ENCODE measurements around the gene RASSF5.

GRCh38 chr1:206568779-206569352 is 61.5 kb downstream of the RASSF5 start:
- no peak for TF ChIP-seq CTCF (IDR thresholded peaks at IDR 0.05; ENCODE audit: low read depth, low read length, missing input control)
- no peak for TF ChIP-seq MAX (IDR thresholded peaks at IDR 0.05)
- no peak for TF ChIP-seq REST (IDR thresholded peaks at IDR 0.05)
- no peak for TF ChIP-seq TAF1 (conservative IDR thresholded peaks at IDR 0.05)
- TF ChIP-seq EGR1 (IDR thresholded peaks at IDR 0.05; ENCODE audit: low read depth in 2 of 2), result no peak
- TF ChIP-seq YY1 (IDR thresholded peaks at IDR 0.05), result no peak
- TF ChIP-seq JUND (IDR thresholded peaks at IDR 0.05), result no peak
- TF ChIP-seq ZBTB33 (IDR thresholded peaks at IDR 0.05), result no peak
- no peak for TF ChIP-seq GABPA (IDR thresholded peaks at IDR 0.05 in 1 of 2, conservative IDR thresholded peaks at IDR 0.05 in 1 of 2)
